HL-60 (cell line): Measurements from ENCODE around the gene ZMIZ1.
A peak's percentile ranks its signal among the peaks of the same experiment; 100 is the strongest.

ENCODE experiments used
- DNase-seq, 2 experiments: peaks; one replicate each; pipeline ENCODE4 v3.0.0-alpha.2; 2010 to 2020; ENCODE audit warnings: low read depth in 1 of 2, low spot score in 1 of 2
- H3K27ac ChIP-seq: fragments of 250-450 bp; sonication (Bioruptor Pico); replicated peaks from 2 replicates; pipeline ENCODE4 v1.5.1; 2020; ENCODE audit warnings: mild to moderate bottlenecking, moderate library complexity
- H3K27me3 ChIP-seq: fragments of 250-450 bp; sonication (Bioruptor Pico); 2 replicates; pipeline ENCODE4 v1.5.1; 2021; ENCODE audit warnings: mild to moderate bottlenecking, moderate library complexity; ENCODE audit not compliant: insufficient read depth, poor library complexity, severe bottlenecking
- H3K4me3 ChIP-seq: replicated peaks from 2 replicates; pipeline ENCODE4 v1.5.1; 2011; ENCODE audit warnings: mild to moderate bottlenecking, control low read depth, low read length; ENCODE audit not compliant: insufficient read depth
- GABPA ChIP-seq: IDR thresholded peaks from 2 replicates; pipeline ENCODE4 v1.6.1; 2012; ENCODE audit warnings: low read depth
- POLR2AphosphoS5 ChIP-seq: IDR thresholded peaks from 2 replicates; pipeline ENCODE4 v1.6.1; 2012; ENCODE audit warnings: low read depth
- SPI1 ChIP-seq: IDR thresholded peaks from 2 replicates; pipeline ENCODE4 v1.6.1; 2012; ENCODE audit warnings: low read depth, mild to moderate bottlenecking, borderline replicate concordance
- TF ChIP-seq, protein P1 (sequence below): IDR thresholded peaks from 2 replicates; pipeline ENCODE4 v1.6.1; 2012; ENCODE audit warnings: low read depth; ENCODE audit not compliant: insufficient replicate concordance
- TF ChIP-seq, protein P2 (sequence below): IDR thresholded peaks from one replicate; pipeline ENCODE4 v1.5.1; 2011; ENCODE audit warnings: low read length, control low read depth, inconsistent platforms; ENCODE audit not compliant: insufficient read depth

Gene ZMIZ1

DNA sequence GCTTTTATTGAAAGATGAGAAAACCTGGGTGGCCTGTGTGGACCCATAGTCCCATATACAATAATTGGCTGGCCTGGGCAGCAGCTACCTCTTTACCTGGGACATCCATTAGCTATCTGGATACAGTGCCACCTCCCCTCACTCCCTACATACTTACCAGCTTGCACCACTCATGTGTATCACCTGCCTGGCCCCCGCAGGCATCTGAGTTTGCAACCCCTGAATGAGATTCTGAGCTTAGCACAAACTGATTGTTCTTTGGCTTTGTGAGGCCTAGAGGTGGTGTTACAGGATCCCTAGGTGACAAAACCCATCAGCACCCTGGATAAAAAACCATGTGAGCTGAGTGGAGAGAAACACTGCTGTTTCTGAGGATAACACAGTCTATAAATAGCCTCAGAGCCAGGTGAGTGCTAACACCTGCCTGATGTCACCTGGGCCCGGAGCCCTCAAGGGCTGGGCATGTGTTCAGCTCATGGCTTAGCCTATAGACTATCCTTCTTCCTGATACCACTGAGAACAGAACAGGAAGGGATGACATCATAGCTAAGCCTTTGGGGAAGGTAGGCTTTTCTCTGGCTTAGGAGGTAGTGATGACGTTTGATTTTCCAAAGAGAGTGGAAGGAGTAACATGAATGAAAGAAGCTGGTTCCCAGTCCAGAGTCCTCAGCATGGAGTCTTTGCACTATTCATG is 275.9 kb downstream of the ZMIZ1 start:
- H3K27me3 ChIP-seq = no peaks in the 10 kb centered on the region
- no peak overlapping the region for H3K4me3 ChIP-seq
- H3K27ac ChIP-seq = 0 out of 2 replicates have a peak overlapping the region, but pooled peaks have one; percentile 23
- no peak for TF ChIP-seq GABPA
- TF ChIP-seq, protein P1, sequence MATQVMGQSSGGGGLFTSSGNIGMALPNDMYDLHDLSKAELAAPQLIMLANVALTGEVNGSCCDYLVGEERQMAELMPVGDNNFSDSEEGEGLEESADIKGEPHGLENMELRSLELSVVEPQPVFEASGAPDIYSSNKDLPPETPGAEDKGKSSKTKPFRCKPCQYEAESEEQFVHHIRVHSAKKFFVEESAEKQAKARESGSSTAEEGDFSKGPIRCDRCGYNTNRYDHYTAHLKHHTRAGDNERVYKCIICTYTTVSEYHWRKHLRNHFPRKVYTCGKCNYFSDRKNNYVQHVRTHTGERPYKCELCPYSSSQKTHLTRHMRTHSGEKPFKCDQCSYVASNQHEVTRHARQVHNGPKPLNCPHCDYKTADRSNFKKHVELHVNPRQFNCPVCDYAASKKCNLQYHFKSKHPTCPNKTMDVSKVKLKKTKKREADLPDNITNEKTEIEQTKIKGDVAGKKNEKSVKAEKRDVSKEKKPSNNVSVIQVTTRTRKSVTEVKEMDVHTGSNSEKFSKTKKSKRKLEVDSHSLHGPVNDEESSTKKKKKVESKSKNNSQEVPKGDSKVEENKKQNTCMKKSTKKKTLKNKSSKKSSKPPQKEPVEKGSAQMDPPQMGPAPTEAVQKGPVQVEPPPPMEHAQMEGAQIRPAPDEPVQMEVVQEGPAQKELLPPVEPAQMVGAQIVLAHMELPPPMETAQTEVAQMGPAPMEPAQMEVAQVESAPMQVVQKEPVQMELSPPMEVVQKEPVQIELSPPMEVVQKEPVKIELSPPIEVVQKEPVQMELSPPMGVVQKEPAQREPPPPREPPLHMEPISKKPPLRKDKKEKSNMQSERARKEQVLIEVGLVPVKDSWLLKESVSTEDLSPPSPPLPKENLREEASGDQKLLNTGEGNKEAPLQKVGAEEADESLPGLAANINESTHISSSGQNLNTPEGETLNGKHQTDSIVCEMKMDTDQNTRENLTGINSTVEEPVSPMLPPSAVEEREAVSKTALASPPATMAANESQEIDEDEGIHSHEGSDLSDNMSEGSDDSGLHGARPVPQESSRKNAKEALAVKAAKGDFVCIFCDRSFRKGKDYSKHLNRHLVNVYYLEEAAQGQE = no peak
- TF ChIP-seq POLR2AphosphoS5 = no peak
- TF ChIP-seq, protein P2, sequence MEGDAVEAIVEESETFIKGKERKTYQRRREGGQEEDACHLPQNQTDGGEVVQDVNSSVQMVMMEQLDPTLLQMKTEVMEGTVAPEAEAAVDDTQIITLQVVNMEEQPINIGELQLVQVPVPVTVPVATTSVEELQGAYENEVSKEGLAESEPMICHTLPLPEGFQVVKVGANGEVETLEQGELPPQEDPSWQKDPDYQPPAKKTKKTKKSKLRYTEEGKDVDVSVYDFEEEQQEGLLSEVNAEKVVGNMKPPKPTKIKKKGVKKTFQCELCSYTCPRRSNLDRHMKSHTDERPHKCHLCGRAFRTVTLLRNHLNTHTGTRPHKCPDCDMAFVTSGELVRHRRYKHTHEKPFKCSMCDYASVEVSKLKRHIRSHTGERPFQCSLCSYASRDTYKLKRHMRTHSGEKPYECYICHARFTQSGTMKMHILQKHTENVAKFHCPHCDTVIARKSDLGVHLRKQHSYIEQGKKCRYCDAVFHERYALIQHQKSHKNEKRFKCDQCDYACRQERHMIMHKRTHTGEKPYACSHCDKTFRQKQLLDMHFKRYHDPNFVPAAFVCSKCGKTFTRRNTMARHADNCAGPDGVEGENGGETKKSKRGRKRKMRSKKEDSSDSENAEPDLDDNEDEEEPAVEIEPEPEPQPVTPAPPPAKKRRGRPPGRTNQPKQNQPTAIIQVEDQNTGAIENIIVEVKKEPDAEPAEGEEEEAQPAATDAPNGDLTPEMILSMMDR = no peak
- no peak for TF ChIP-seq SPI1
- DNase-seq = no peak

DNA sequence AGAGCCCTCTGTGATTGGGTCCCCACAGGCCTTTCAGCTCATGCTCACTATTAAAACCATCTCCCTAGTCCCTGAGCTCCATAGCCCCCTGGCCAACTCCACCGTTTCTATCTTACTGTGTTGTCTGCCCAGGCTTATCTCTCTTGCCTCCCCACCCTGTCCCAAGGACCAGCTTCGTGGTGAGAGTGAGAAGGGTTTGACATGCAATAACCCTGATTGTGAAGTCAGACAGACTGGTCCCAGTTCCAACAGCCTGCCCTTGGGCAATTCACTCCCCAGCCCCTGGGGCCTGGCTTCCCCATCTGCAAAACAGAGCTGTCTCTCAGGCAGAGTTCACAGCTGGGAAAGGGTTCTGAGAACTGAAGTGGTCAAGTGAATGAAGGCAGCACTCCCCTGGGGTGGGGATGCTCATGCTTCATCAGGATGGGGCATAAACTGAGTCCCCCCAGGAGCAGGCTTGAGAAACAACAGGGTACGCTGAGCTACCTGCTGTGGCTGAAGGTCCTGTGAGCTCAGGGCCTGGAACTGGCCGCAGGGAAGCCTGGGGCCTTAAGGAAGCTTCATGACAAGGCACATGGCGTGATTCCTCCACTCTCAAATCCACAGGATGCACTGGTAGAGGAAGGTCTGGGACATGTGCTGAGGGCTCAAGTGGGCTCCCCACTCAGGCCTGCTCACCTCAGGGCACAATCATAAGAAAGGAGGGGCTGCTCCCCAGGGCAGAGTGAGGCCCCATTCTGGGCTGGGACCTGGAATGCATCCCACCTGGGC is 276.7 kb downstream of the ZMIZ1 start:
- Histone ChIP-seq H3K27ac (peak overlapping the region; percentile 49), H3K27me3 (no peaks in the 10 kb centered on the region), H3K4me3 (no peak overlapping the region)
- peak in 1 of 2 experiments; percentile 89 for DNase-seq
- peak; percentile 49; the same call in 1 of the 2 replicates for TF ChIP-seq SPI1
- TF ChIP-seq GABPA = no peak
- TF ChIP-seq, protein P2 = no peak
- peak; percentile 51; the same call in 1 of the 2 replicates for TF ChIP-seq POLR2AphosphoS5
- TF ChIP-seq, protein P1 = no peak

DNA sequence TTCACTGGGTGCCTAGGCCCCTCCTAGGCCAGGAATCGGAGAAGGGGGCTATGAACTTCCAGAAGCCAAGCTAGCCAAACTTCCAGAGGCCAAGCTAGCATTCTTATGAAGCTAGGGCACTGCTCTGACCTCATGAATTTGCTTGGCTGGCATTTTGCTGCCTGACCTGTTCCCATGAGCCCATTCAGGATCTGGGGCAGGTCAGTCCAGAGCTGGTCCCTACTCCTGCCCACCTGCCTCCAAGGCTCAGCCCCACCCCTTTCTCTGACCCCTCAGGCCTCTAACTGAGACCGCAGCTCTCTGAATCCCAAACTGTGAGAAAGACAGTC is 277.2 kb downstream of the ZMIZ1 start:
- H3K27me3 ChIP-seq = no peaks in the 10 kb centered on the region
- no peak for DNase-seq
- no peak overlapping the region for H3K4me3 ChIP-seq
- TF ChIP-seq SPI1 (no peak), GABPA (no peak), POLR2AphosphoS5 (no peak)
- TF ChIP-seq, protein P1 = no peak
- TF ChIP-seq, protein P2 = no peak
- H3K27ac ChIP-seq = peak overlapping the region; percentile 49
